PC-9 (cell line): ENCODE data around the gene FAM167B. TPM values are rescaled to one million over a fixed set of nuclear protein-coding genes. Genes with fewer than 3 reads are reported as not detected.

Source experiments
- BruUV-seq: library from RNA; stranded (reverse); fragments of 400-500 nt; replicated peaks from 2 replicates; lab custom pipeline; 2021; lab: Mats Ljungman, UMichigan
- CTCF ChIA-PET: fragments of 300-600 bp; sonication (Branson Sonifier 250); formaldehyde crosslinking; loops from one replicate; lab custom pipeline; 2022; ENCODE audit warnings: antibody characterized with exemption; lab: Charles Lee
- POLR2A ChIA-PET: fragments of 300-600 bp; sonication (Branson Sonifier 250); formaldehyde crosslinking; loops from one replicate; lab custom pipeline; 2022; ENCODE audit warnings: antibody characterized with exemption; ENCODE audit not compliant: unreplicated experiment; lab: Charles Lee
- DNase-seq, 2 experiments: peaks; one replicate each; pipeline versions ENCODE4 v3.0.0 to v3.0.0-alpha.2; 2015 to 2022; ENCODE audit warnings: mixed read lengths in 1 of 2
- H2AFZ ChIP-seq: fragments of 200-600 bp; sonication (generic); 2 replicates; pipeline ENCODE4 v1.8.1; 2017; ENCODE audit warnings: antibody characterized with exemption
- H3F3A ChIP-seq: fragments of 200-600 bp; sonication (generic); 2 replicates; pipeline ENCODE4 v1.8.1; 2017; ENCODE audit warnings: antibody characterized with exemption, mild to moderate bottlenecking, low read depth; ENCODE audit not compliant: insufficient read depth
- H3K27ac ChIP-seq: fragments of 200-600 bp; sonication (generic); 2 replicates; pipeline ENCODE4 v1.6.1; 2016; ENCODE audit warnings: mixed run types
- H3K27me3 ChIP-seq: fragments of 200-600 bp; sonication (generic); 2 replicates; pipeline ENCODE4 v1.6.1; 2016; ENCODE audit warnings: low read depth, mixed run types; ENCODE audit not compliant: insufficient read depth
- H3K36me3 ChIP-seq: fragments of 200-600 bp; sonication (generic); 2 replicates; pipeline ENCODE4 v1.6.1; 2016; ENCODE audit warnings: low read depth, mixed run types
- H3K4me1 ChIP-seq: fragments of 200-600 bp; sonication (generic); replicated peaks from 2 replicates; pipeline ENCODE4 v1.6.1; 2016; ENCODE audit warnings: mixed run types; ENCODE audit not compliant: insufficient read depth
- H3K4me2 ChIP-seq: fragments of 200-600 bp; sonication (generic); 2 replicates; pipeline ENCODE4 v1.6.1; 2017; ENCODE audit warnings: mixed run types
- H3K4me3 ChIP-seq: fragments of 200-600 bp; sonication (generic); 2 replicates; pipeline ENCODE4 v1.6.1; 2016; ENCODE audit warnings: mixed run types
- H3K79me2 ChIP-seq: fragments of 200-600 bp; sonication (generic); 2 replicates; pipeline ENCODE4 v1.6.1; 2017; ENCODE audit warnings: low read depth, mixed run types
- H3K9me2 ChIP-seq: fragments of 200-600 bp; sonication (generic); 2 replicates; pipeline ENCODE4 v1.8.1; 2017; ENCODE audit warnings: mild to moderate bottlenecking; ENCODE audit not compliant: insufficient read depth
- H3K9me3 ChIP-seq: fragments of 200-600 bp; sonication (generic); 2 replicates; pipeline ENCODE4 v1.8.1; 2016; ENCODE audit warnings: low read depth; ENCODE audit not compliant: insufficient read depth
- H4K20me1 ChIP-seq: fragments of 200-600 bp; sonication (generic); 2 replicates; pipeline ENCODE4 v1.8.1; 2017; ENCODE audit not compliant: insufficient read depth
- CTCF ChIP-seq: fragments of 200-600 bp; sonication (generic); conservative IDR thresholded peaks from 2 replicates; pipeline ENCODE4 v1.6.1; 2017; ENCODE audit warnings: mixed run types, antibody characterized with exemption, mild to moderate bottlenecking, moderate library complexity
- EZH2 ChIP-seq: fragments of 200-600 bp; sonication (generic); IDR thresholded peaks from 2 replicates; pipeline ENCODE4 v1.8.0; 2017; ENCODE audit warnings: antibody characterized with exemption, low read depth
- intact Hi-C: fragments of 100-400 bp; cut with micrococcal nuclease; formaldehyde crosslinking; loops from one replicate; pipeline ENCODE4 v1.10.0; 2022; ENCODE audit not compliant: unreplicated experiment
- total RNA-seq: library from RNA; stranded (reverse); gene quantifications from 2 replicates; pipeline ENCODE4 v1.2.3, GENCODE V29; 2021

FAM167B gene
- total RNA-seq, 1 experiment from 2014 or later = 1.6 TPM

GRCh38 chr1:32285658-32286057, 38.6 kb downstream of the FAM167B start:
- POLR2A ChIA-PET = no interaction called here
- peaks cover 13% of the 10 kb centered on the region; the same call in 1 of the 2 replicates for H3F3A ChIP-seq
- no peaks in the 10 kb centered on the region for H4K20me1 ChIP-seq
- H3K9me3 ChIP-seq = no peaks in the 10 kb centered on the region
- no peak overlapping the region for H2AFZ ChIP-seq
- BruUV-seq = no TSS peak
- no peak for DNase-seq
- CTCF ChIA-PET = no interaction called here
- H3K79me2 ChIP-seq = no peaks in the 10 kb centered on the region
- no peaks in the 10 kb centered on the region for H3K27me3 ChIP-seq
- no peak overlapping the region for H3K4me3 ChIP-seq
- TF ChIP-seq EZH2 = no peak
- no peak for TF ChIP-seq CTCF
- peaks cover 23% of the 10 kb centered on the region for H3K4me1 ChIP-seq
- H3K36me3 ChIP-seq = no peaks in the 10 kb centered on the region
- H3K27ac ChIP-seq = no peak overlapping the region
- no peaks in the 10 kb centered on the region for H3K9me2 ChIP-seq
- no peak overlapping the region for H3K4me2 ChIP-seq
- intact Hi-C loops = no loop called here

GRCh38 chr1:32286763-32287162, 39.7 kb downstream of the FAM167B start:
- no peak for DNase-seq
- peaks cover 27% of the 10 kb centered on the region for H3K4me1 ChIP-seq
- CTCF ChIA-PET = no interaction called here
- no peaks in the 10 kb centered on the region for H3K27me3 ChIP-seq
- H2AFZ ChIP-seq = no peak overlapping the region
- peaks cover 23% of the 10 kb centered on the region; the same call in 1 of the 2 replicates for H3F3A ChIP-seq
- TF ChIP-seq CTCF = no peak
- no peak for TF ChIP-seq EZH2
- POLR2A ChIA-PET = no interaction called here
- H3K79me2 ChIP-seq = no peaks in the 10 kb centered on the region
- BruUV-seq = no TSS peak
- no peaks in the 10 kb centered on the region for H3K9me3 ChIP-seq
- H3K4me2 ChIP-seq = no peak overlapping the region
- no peaks in the 10 kb centered on the region for H3K9me2 ChIP-seq
- H3K36me3 ChIP-seq = no peaks in the 10 kb centered on the region
- no peaks in the 10 kb centered on the region for H4K20me1 ChIP-seq
- intact Hi-C loops = no loop called here
- no peak overlapping the region for H3K4me3 ChIP-seq
- H3K27ac ChIP-seq = no peak overlapping the region

DNA sequence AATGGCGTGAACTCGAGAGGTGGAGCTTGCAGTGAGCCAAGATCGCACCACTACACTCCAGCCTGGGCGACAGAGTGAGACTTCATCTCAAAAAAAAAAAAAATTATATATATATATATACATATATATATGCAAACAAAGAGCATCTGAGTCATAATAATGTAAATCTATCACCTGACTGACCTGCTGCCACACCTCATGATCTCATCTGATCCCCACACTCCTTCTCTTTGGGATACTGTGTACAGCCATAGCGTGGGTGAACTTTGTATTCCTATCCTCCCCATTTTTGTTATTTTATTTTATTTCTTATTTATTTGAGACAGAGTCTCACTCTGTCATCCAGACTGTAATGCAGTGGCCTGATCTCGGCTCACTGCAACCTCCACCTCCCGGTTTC, 42.2 kb downstream of the FAM167B start:
- Histone ChIP-seq H4K20me1 (no peaks in the 10 kb centered on the region), H3K9me3 (no peaks in the 10 kb centered on the region), H3K27ac (peak overlapping the region; percentile 8), H3K4me1 (peaks cover 34% of the 10 kb centered on the region), H2AFZ (no peak overlapping the region), H3K27me3 (no peaks in the 10 kb centered on the region), H3F3A (peaks cover 23% of the 10 kb centered on the region; the same call in 1 of the 2 replicates), H3K9me2 (no peaks in the 10 kb centered on the region), H3K4me2 (peak overlapping the region; percentile 22), H3K79me2 (peaks cover 23% of the 10 kb centered on the region), H3K36me3 (no peaks in the 10 kb centered on the region), H3K4me3 (no peak overlapping the region)
- CTCF ChIA-PET = no interaction called here
- peak in 1 of 2 experiments; percentile 68 for DNase-seq
- TF ChIP-seq EZH2 = no peak
- no peak for TF ChIP-seq CTCF
- POLR2A ChIA-PET = no interaction called here
- intact Hi-C loops = no loop called here
- no TSS peak for BruUV-seq
